T follicular helper cell (primary cell): ENCODE results near the gene ATXN7L1.
"Not testable (repeated sequence)": the region's sequence is repeated elsewhere in the genome, so short reads cannot be mapped to it uniquely, and the experiment has no call there.

ENCODE experiments used
- DNase-seq: peaks from one replicate; pipeline ENCODE4 v3.0.0-alpha.2; 2020; ENCODE audit warnings: low read depth

Gene ATXN7L1

GRCh38 chr7:105860793-105861192, 15.6 kb downstream of the ATXN7L1 start:
- no peak for DNase-seq

GRCh38 chr7:105857009-105857952, 19.1 kb downstream of the ATXN7L1 start:
- no peak for DNase-seq

GRCh38 chr7:105854498-105854897, 21.9 kb downstream of the ATXN7L1 start:
- DNase-seq = no peak

- DNase-seq = no peak
These were observed 22.4 kb downstream of the ATXN7L1 start for GRCh38 chr7:105853931-105854419.

DNA sequence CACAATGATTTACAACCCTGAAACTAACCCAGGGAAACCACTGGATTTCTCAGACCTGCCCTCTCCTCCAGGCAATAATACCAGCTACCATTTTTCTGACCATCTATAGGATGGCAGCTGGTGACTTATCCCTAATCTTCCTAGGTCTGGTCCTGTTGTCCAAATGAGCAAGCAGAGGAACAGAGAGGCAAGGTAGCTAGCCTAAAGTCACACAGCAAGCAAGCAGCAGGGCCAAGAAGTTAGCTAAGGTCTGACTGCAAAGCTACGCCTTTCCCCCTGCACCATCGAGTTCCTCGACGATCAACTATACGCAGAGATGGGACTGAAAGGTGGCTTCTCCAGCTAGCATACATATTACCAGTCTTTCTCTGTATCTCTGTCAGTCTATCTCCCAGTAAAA, 25.3 kb downstream of the ATXN7L1 start:
- DNase-seq = no peak

DNA sequence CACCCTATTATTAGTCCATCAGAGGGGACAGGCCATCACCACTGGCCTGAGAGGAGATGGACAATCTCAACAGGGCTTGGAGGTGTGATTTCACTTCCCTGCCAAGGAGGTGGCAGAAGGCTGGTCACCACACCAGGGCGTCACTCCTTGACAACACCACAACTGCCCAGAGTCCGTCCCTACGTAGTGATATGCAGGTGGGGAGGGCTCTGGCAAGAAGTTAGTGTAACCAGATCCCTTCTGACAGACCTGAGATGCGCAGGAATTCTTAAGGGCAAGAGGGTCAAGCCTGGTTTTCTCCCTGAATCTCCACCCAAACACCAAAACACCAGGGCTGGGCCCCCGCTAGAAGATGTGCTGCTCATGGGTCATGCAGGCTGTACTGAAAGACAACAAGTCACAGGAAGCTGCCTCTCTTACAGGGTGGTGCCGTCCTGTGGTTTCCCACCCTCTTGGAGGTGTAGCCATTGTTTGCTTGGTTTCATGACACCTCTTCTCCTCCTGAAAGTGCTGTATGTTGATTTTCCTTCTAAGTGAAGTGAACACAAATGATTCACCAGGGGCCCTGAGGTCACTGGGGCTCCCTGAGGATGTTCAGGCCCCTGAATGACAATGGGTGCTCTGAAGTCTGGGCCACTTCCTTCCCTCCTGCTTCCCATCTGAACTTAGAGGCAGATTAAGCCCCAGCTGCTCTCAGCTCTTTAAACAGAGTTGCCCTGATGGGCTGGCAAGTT, 27.1 kb downstream of the ATXN7L1 start:
- peak; percentile 20 for DNase-seq

- no peak for DNase-seq
These were observed 30.0 kb downstream of the ATXN7L1 start for GRCh38 chr7:105846404-105846803.

DNA sequence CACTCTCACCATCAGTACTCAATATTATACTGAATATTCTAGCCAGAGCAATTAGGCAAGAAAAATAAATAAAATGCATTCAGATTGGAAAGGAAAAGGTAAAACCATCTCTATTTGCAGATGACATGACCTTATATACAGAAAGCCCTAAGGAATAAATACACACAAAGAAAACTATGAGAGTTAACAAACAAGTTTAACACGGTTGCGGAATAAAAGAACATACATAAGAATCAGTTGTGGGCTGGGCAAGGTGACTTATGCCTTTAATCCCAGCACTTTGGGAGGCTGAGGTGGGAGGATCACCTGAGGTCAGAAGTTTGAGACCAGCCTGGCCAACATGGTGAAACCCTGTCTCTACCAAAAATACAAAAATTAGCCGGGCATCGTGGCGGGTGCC, 31.7 kb downstream of the ATXN7L1 start:
- DNase-seq = not testable (repeated sequence)

GRCh38 chr7:105841866-105842265, 34.5 kb downstream of the ATXN7L1 start:
- DNase-seq = no peak

- DNase-seq = no peak
These were observed 35.2 kb downstream of the ATXN7L1 start for GRCh38 chr7:105840981-105841749.

- DNase-seq = no peak
These were observed 37.1 kb downstream of the ATXN7L1 start for GRCh38 chr7:105839266-105839665.

DNA sequence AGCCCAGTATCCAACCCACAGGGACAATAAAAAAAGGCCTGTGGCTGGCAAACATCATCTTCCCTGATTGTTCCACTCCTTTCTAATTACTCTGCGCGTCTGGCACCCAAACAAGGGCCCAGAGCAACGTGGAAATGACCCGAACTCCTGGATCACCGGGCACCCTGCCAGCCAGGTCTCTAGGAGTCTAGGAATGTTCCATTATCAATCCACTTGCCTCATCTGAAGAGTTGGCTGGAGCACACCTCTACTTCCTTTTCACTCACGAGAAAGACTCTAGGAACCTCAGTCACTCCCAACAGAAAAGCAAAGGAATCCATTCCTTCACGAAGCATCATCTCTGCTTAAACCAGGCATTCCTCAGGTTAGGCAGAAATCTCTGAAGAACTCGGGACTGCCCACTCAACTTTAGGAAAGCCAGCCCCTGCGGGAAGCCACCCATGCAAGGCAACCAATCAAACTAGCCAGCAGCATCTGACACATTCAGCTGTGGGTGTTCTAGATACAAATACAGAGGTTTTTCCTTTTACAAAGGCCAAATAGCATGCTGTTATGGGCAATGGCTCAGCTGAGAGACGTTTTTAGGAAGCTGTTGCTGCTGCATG, 37.7 kb downstream of the ATXN7L1 start:
- DNase-seq = no peak

DNA sequence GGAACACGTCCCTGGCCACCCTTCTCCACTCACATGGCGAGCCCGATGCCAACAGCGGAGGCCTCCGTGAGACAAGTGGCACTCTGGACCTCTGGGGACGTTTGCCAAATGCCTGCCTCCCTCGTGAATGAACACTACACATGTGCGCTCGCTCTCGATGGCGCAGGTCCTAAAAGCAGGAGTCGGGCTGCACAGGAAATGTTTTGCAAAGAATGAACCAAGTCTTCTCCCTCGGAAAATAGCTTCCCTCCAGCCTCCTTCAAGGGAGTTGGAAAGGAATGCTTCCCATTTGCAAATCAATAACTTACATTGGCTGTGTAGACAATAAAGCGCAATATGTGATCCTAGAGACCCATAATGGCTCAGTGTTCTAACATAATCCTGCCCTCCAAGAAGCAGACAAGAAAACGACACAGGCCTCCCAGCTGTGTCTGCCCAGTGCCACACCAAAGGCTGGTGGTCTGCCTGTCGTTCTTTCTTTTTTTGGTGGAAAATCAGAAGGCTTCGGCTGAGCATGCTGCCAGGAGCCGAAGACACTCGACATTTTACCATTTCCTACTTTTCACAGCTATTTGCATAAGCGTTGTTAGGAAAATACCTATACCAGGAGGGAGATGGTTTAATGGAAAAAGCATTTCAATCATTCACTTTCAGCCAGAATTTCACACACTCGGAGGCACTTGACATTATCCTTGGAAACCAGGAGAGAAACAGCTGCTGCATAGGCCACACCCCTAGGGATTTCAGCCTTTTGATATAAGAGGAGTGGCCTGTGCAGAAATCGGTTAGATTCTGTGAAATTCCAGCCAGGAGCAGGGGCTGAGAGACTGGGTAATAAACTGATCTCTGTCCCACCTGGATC, 38.4 kb downstream of the ATXN7L1 start:
- no peak for DNase-seq

DNA sequence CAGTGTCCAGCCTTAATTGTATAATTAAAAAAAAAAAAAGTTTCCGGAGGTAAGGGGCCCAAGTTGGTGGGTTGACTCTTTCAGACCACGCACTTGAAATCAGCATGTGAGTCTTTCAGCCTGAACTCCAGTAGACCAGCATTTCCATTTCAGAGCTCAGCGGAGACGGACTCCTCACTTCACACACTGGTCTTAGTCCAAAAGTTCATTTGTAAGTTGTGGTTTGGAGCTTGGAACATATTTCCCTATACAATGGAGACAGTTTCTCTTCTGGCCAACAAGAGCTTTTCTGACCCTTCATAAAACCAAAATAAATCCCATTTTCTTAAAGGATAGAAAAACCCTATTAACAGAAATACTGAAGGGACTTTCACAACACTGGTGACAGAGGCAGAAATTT, 41.0 kb downstream of the ATXN7L1 start:
- no peak for DNase-seq

DNA sequence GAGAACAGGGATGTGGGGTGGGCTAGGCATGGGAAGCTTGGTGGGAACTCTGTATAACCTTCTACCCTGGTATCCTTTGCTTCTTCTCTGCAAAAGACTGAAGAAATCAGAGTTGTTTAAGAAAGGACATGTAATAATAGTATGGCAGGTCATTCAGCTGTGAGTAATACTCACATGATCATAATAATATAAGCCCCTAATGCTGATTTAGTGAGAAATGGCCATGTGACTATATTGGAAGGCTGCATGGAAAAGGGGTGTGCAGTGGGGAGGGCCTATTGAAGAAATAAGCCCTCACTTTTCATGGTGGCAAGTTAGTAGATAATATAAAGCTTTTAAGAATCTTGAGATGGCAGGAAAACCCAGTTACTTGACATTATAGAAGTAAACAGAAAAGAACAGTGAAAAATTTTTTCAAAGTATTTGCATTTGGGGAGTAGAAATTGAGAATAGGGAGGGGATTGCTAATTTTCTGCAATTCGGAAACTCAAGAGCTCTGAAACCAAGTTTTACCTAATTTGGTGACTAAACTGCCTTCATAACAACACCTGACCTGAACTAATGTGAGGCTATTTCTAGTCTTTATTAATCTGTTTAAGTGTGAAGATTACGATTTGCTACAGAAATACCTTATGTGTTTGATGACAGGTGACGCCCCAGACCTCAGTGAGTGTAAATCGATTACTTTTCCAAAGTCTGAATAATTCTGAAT, 44.4 kb downstream of the ATXN7L1 start:
- no peak for DNase-seq

DNA sequence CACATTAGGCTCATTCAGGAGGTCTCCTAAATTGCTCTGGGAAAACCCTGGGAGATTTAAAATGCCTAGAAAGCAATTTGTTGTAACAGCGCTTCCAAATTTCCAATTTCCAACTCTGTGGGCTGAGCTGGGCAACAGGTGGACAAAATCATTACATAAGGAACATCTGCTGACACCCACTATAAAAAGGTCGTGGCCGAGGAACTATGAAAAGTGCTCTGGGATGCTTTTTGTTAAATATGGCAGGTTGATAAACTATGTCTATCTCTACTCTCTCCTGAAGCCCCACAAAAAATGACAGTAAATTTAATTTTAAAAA, 45.1 kb downstream of the ATXN7L1 start:
- DNase-seq = no peak

DNA sequence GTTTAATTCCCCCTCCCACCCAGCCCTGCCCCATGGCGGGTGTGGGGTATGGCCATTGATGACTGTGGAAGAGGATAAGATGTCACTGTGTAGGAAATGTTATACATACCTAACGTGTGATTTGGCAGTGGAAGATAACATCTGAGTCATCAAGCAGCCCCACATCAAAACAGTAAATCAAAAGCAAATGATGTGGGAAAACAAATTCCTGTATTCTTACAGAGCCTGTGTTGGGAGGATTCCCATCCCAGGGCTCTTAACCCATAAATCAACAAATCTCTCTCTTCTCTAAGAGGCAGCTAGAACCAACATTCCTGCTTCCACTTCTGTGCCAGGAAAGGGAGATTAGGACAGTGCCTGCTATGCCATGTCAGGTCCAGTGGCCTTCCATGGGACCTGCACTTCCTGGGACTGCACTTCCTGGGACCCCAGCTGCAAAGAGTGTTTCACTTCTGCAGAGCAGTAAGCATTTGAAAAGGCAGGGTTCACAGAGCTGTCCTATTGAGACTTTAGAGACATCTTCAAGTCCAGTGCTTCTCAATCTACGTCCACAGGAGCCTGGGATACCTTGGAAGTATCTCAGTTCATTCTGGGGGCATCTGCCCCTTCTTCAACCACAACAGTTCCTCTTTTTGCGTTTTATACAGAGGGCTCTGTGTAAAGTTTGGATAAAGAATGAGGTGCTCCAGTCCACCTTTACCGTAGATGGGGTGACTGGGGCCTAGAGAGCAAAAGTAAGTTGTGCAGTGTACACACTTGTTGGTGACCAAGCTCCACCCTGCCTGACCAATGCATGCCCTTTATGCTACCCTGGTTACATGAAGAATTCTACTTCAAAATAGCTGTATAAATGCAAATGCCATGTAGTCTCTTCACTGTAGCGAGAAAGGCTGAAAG, 45.7 kb downstream of the ATXN7L1 start:
- no peak for DNase-seq

DNA sequence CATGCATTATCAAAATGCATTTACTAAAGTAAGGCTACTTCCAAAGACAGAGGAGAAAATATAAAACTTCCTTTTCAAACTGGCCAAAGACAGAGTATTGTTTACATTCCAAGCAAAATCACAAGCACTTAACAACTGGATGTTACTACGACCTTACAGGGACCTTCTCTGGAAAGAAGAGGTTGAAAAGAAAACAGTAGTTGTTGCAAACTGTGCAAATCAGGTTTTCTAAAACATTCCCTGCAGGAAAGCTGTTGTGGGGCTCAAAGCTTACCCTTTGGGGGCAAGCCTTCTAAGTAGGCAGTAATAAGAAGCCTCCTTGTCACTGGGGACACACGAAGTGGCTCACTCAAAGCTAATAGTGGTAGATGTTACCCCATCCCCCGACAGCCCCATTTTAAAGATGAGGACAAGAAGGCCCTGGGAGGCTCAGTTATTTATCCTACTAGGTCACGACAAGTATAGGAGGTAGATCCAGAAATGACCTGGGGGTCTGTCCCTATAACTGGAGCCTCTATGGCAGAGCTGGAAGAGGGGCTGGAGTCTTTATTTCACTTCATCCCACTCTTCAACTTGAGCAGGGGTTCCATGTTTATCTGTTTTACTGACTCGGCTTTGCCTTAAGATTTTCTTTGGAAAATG, 46.6 kb downstream of the ATXN7L1 start:
- no peak for DNase-seq

DNA sequence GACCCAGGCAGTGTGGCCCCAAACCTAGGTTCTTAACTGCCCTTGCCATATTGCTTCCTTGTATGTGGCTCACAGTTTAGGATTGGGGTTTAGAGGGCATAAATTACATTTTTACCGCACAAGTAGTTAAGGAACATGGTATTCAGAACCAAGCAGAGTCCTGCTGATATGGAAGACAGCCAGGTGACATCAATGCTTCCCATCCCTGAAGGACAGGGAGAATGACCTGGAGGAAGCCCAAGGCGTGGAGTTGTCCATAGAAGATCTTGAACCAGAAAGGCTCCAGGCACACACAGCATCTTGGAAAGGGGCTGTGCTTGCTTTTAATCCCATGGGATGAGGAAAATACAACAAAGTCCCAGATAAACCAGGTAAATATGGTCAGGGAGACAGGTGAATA, 48.3 kb downstream of the ATXN7L1 start:
- no peak for DNase-seq
